Activated gamma-delta T cell treated with Interleukin-2 at 50 U/mL for 16 hours (primary cell): ENCODE data around the gene LCN9.
A peak's percentile ranks its signal among the peaks of the same experiment; 100 is the strongest.

ENCODE experiments used
- DNase-seq: peaks from one replicate; pipeline ENCODE4 v3.0.0-alpha.2; 2020

The LCN9 gene

GRCh38 chr9:135701067-135701958, 38.2 kb downstream of the LCN9 start:
- DNase-seq, result peak; percentile 10

GRCh38 chr9:135701959-135702721, 39.0 kb downstream of the LCN9 start, which contains the start of gene KCNT1:
Gene KCNT1, plus strand, starts transcription at chr9:135702185. Its CDS starts 74 bp downstream, at chr9:135702259.
- DNase-seq, result peak; percentile 36

GRCh38 chr9:135703726-135704125, 40.6 kb downstream of the LCN9 start:
- DNase-seq, result no peak

- DNase-seq, result no peak
These were observed 41.4 kb downstream of the LCN9 start for GRCh38 chr9:135704483-135704882.

- DNase-seq, result no peak
These were observed 42.3 kb downstream of the LCN9 start for GRCh38 chr9:135705376-135705775.

- no peak for DNase-seq
These were observed 43.2 kb downstream of the LCN9 start for GRCh38 chr9:135706288-135706687.

GRCh38 chr9:135707252-135708138, 44.4 kb downstream of the LCN9 start:
- no peak for DNase-seq

- no peak for DNase-seq
These were observed 45.1 kb downstream of the LCN9 start for GRCh38 chr9:135708164-135708563.

- DNase-seq, result no peak
These were observed 48.3 kb downstream of the LCN9 start for GRCh38 chr9:135711391-135711790.

GRCh38 chr9:135711881-135712280, 48.8 kb downstream of the LCN9 start:
- no peak for DNase-seq

GRCh38 chr9:135712613-135713295, 49.6 kb downstream of the LCN9 start:
- no peak for DNase-seq

GRCh38 chr9:135714242-135715055, 51.3 kb downstream of the LCN9 start:
- DNase-seq, result no peak

GRCh38 chr9:135715056-135715595, 52.0 kb downstream of the LCN9 start:
- no peak for DNase-seq

GRCh38 chr9:135716045-135716444, 52.9 kb downstream of the LCN9 start:
- no peak for DNase-seq
